Naive thymus-derived CD4-positive, alpha-beta T cell (primary cell): Measurements from ENCODE around the gene ITPRIP. TPM values are rescaled to one million over a fixed set of nuclear protein-coding genes. Genes with fewer than 3 reads are reported as not detected.

ENCODE experiments used
- ATAC-seq: fragments of 150-1000 bp; cut with Tn5 transposase; 2 replicates; pipeline ENCODE4 v1.10.0; 2021; ENCODE audit warnings: mild to moderate bottlenecking, moderate library complexity
- CTCF ChIA-PET: fragments of 350-600 bp; sonication (Branson Sonifier 250); formaldehyde crosslinking; loops from one replicate; lab custom pipeline; 2021; ENCODE audit warnings: antibody characterized with exemption; lab: Charles Lee
- POLR2A ChIA-PET: fragments of 350-600 bp; sonication (Branson Sonifier 250); formaldehyde crosslinking; loops from one replicate; lab custom pipeline; 2021; ENCODE audit warnings: antibody characterized with exemption, inconsistent platforms; lab: Charles Lee
- DNase-seq, 9 donors: peaks; one replicate each; pipeline versions ENCODE4 v3.0.0 to v3.0.0-alpha.2; 2020 to 2022; ENCODE audit warnings: mixed read lengths in 1 of 9
- H3K27ac ChIP-seq: one replicate; pipeline ENCODE4 v1.7.0; 2013; ENCODE audit warnings: mild to moderate bottlenecking, low read depth, low read length, moderate library complexity
- H3K27me3 ChIP-seq, 2 donors: one replicate each; pipeline ENCODE4 v1.7.0; 2013; ENCODE audit warnings: low read length in 2 of 2, mild to moderate bottlenecking in 2 of 2, moderate library complexity in 2 of 2; ENCODE audit not compliant: control insufficient read depth in 2 of 2, insufficient read depth in 2 of 2
- H3K36me3 ChIP-seq, 3 experiments: 1 replicate in 2 of 3; 2 replicates in 1 of 3; pipeline ENCODE4 v1.7.0; 2013; ENCODE audit warnings: low read length in 3 of 3, mild to moderate bottlenecking in 3 of 3, moderate library complexity in 1 of 3; ENCODE audit not compliant: insufficient read depth in 3 of 3, control insufficient read depth in 2 of 3
- H3K4me1 ChIP-seq, 2 donors: one replicate each; pipeline ENCODE4 v1.7.0; 2013; ENCODE audit warnings: low read length in 2 of 2, mild to moderate bottlenecking in 2 of 2, moderate library complexity in 1 of 2; ENCODE audit not compliant: control insufficient read depth in 2 of 2, insufficient read depth in 2 of 2
- H3K4me3 ChIP-seq: 2 replicates; pipeline ENCODE4 v1.7.0; 2013; ENCODE audit warnings: mild to moderate bottlenecking, low read length
- H3K9me3 ChIP-seq, 3 experiments: 1 replicate in 2 of 3; 2 replicates in 1 of 3; pipeline ENCODE4 v1.7.0; 2013; ENCODE audit warnings: low read length in 3 of 3; ENCODE audit not compliant: control insufficient read depth in 2 of 3
- H3K27ac Mint-ChIP-seq, 9 donors: one replicate each; pipeline ENCODE4 v1.8.0; 2020 to 2022; ENCODE audit warnings: mixed read lengths in 9 of 9, mild to moderate bottlenecking in 8 of 9, moderate library complexity in 5 of 9, inconsistent platforms in 2 of 9
- H3K27me3 Mint-ChIP-seq, 5 donors: one replicate each; pipeline ENCODE4 v1.8.0; 2021 to 2022; ENCODE audit warnings: mixed read lengths in 5 of 5, mild to moderate bottlenecking in 1 of 5
- H3K36me3 Mint-ChIP-seq, 5 donors: one replicate each; pipeline ENCODE4 v1.8.0; 2020 to 2022; ENCODE audit warnings: mixed read lengths in 5 of 5, mild to moderate bottlenecking in 3 of 5, inconsistent platforms in 1 of 5
- H3K4me1 Mint-ChIP-seq, 7 donors: one replicate each; pipeline ENCODE4 v1.8.0; 2020 to 2022; ENCODE audit warnings: mixed read lengths in 7 of 7, mild to moderate bottlenecking in 3 of 7, inconsistent platforms in 1 of 7
- H3K4me3 Mint-ChIP-seq, 10 donors: one replicate each; pipeline ENCODE4 v1.8.0; 2020 to 2022; ENCODE audit warnings: mild to moderate bottlenecking in 10 of 10, mixed read lengths in 10 of 10, moderate library complexity in 6 of 10, inconsistent platforms in 2 of 10
- H3K9me3 Mint-ChIP-seq, 11 donors: one replicate each; pipeline ENCODE4 v1.8.0; 2020 to 2022; ENCODE audit warnings: mixed read lengths in 11 of 11, mild to moderate bottlenecking in 4 of 11, inconsistent platforms in 1 of 11, moderate library complexity in 1 of 11
- intact Hi-C, 2 donors: fragments of 100-400 bp; cut with micrococcal nuclease; formaldehyde crosslinking; loops; one replicate each; pipeline ENCODE4 v1.15.1; 2023
- polyA plus RNA-seq, 2 donors: library from polyadenylated mRNA; unstranded; fragments of 300-500 nt; fragmentation: Illumina TruSeq; gene quantifications; one replicate each; pipeline ENCODE4 v1.2.3, GENCODE V29; 2021
- total RNA-seq, 6 experiments: library from RNA in 5 of 6; stranded (reverse) in 5 of 6; gene quantifications; 1 replicate in 5 of 6; 2 replicates in 1 of 6; pipeline ENCODE4 v1.2.3 and lab custom pipeline; 2021 to 2026

ITPRIP gene
- total and polyA plus RNA-seq, 7 experiments from 2014 or later = 17.8 to 129 (median 20.2) TPM

- H3K4me1 Mint-ChIP-seq = peaks cover 0 to 2% (median 0%) of the 10 kb centered on the region in 7 donors
- H3K27ac ChIP-seq = no peak overlapping the region
- no peaks in the 10 kb centered on the region for H3K9me3 ChIP-seq
- no peaks in the 10 kb centered on the region for H3K36me3 ChIP-seq
- no peak overlapping the region for H3K4me3 ChIP-seq
- intact Hi-C loops = no loop called here
- no peak for ATAC-seq
- no peaks in the 10 kb centered on the region for H3K36me3 Mint-ChIP-seq
- H3K27me3 Mint-ChIP-seq = peaks cover 0 to 39% (median 4%) of the 10 kb centered on the region in 5 donors
- H3K27me3 ChIP-seq = no peaks in the 10 kb centered on the region
- POLR2A ChIA-PET = no interaction called here
- DNase-seq = no peak
- no peaks in the 10 kb centered on the region for H3K9me3 Mint-ChIP-seq
- no peak overlapping the region for H3K4me3 Mint-ChIP-seq
- no peak overlapping the region for H3K27ac Mint-ChIP-seq
- CTCF ChIA-PET = interaction anchor here (2.1 kb wide), 1 partner anchor 24 kb away, joined by 9 read pairs; no protein-coding TSS in a partner anchor
- no peaks in the 10 kb centered on the region for H3K4me1 ChIP-seq
Observed at GRCh38 chr10:104281694-104282093, 56.6 kb downstream of the ITPRIP start.

- Histone ChIP-seq H3K4me1 (peaks cover 0 to 3% of the 10 kb centered on the region in 2 donors), H3K27me3 (no peaks in the 10 kb centered on the region), H3K27ac (no peak overlapping the region), H3K9me3 (no peaks in the 10 kb centered on the region), H3K4me3 (no peak overlapping the region), H3K36me3 (no peaks in the 10 kb centered on the region)
- H3K4me3 Mint-ChIP-seq = no peak overlapping the region
- intact Hi-C loops = no loop called here
- peaks cover 0 to 48% (median 4%) of the 10 kb centered on the region in 5 donors for H3K27me3 Mint-ChIP-seq
- H3K9me3 Mint-ChIP-seq = no peaks in the 10 kb centered on the region
- no peaks in the 10 kb centered on the region for H3K36me3 Mint-ChIP-seq
- no peak overlapping the region for H3K27ac Mint-ChIP-seq
- DNase-seq = no peak
- ATAC-seq = no peak
- H3K4me1 Mint-ChIP-seq = peaks cover 0 to 2% (median 0%) of the 10 kb centered on the region in 7 donors
- ChIA-PET CTCF (interaction anchor here (0.7 to 2.5 kb wide), 6 partner anchors 9 to 391 kb away, joined by 3 to 14 read pairs (median 4); partner anchors contain the start of gene GSTO1), POLR2A (no interaction called here)
Observed at GRCh38 chr10:104279550-104280259, 58.6 kb downstream of the ITPRIP start.

- no peak overlapping the region for H3K27ac ChIP-seq
- no peak overlapping the region for H3K4me3 ChIP-seq
- intact Hi-C loops = no loop called here
- no peaks in the 10 kb centered on the region for H3K9me3 ChIP-seq
- ATAC-seq = no peak
- Mint-ChIP-seq H3K9me3 (no peaks in the 10 kb centered on the region), H3K4me3 (no peak overlapping the region), H3K36me3 (no peaks in the 10 kb centered on the region), H3K27ac (no peak overlapping the region), H3K27me3 (peaks cover 0 to 41% (median 4%) of the 10 kb centered on the region in 5 donors), H3K4me1 (peaks cover 0 to 5% (median 0%) of the 10 kb centered on the region in 7 donors)
- H3K36me3 ChIP-seq = no peaks in the 10 kb centered on the region
- POLR2A ChIA-PET = interaction anchor here (1.3 kb wide), 1 partner anchor 18 kb away, joined by 3 read pairs; no protein-coding TSS in a partner anchor
- CTCF ChIA-PET = interaction anchor here (1.4 to 2.5 kb wide), 3 partner anchors 14 to 23 kb away, joined by 5 to 14 read pairs (median 6); partner anchors contain the start of gene GSTO1
- peaks cover 3 to 7% of the 10 kb centered on the region in 2 donors for H3K4me1 ChIP-seq
- no peak for DNase-seq
- no peaks in the 10 kb centered on the region for H3K27me3 ChIP-seq
Observed at GRCh38 chr10:104277785-104278184, 60.5 kb downstream of the ITPRIP start.

- no peak overlapping the region for H3K27ac ChIP-seq
- peaks cover 0 to 5% (median 0%) of the 10 kb centered on the region in 7 donors for H3K4me1 Mint-ChIP-seq
- H3K27me3 Mint-ChIP-seq = peaks cover 0 to 30% (median 4%) of the 10 kb centered on the region in 5 donors
- H3K9me3 Mint-ChIP-seq = no peaks in the 10 kb centered on the region
- intact Hi-C loops = no loop called here
- no peak overlapping the region for H3K4me3 ChIP-seq
- no peaks in the 10 kb centered on the region for H3K36me3 Mint-ChIP-seq
- ChIA-PET POLR2A (interaction anchor here (0.6 kb wide), 1 partner anchor 100 kb away, joined by 7 read pairs; no protein-coding TSS in a partner anchor), CTCF (interaction anchor here (0.7 to 7.2 kb wide), 4 partner anchors 11 to 74 kb away, joined by 3 to 49 read pairs (median 22); no protein-coding TSS in a partner anchor)
- no peaks in the 10 kb centered on the region for H3K36me3 ChIP-seq
- H3K27me3 ChIP-seq = no peaks in the 10 kb centered on the region
- ATAC-seq (no peak), DNase-seq (no peak)
- H3K27ac Mint-ChIP-seq = no peak overlapping the region
- H3K4me3 Mint-ChIP-seq = no peak overlapping the region
- peaks cover 3 to 7% of the 10 kb centered on the region in 2 donors for H3K4me1 ChIP-seq
- H3K9me3 ChIP-seq = no peaks in the 10 kb centered on the region
Observed at GRCh38 chr10:104276192-104276591, 62.1 kb downstream of the ITPRIP start.

GRCh38 chr10:104274762-104275721 is 63.2 kb downstream of the ITPRIP start:
- H3K9me3 ChIP-seq = no peaks in the 10 kb centered on the region
- no peaks in the 10 kb centered on the region for H3K36me3 Mint-ChIP-seq
- H3K4me1 ChIP-seq = peaks cover 3 to 7% of the 10 kb centered on the region in 2 donors
- no peaks in the 10 kb centered on the region for H3K36me3 ChIP-seq
- DNase-seq (peak in 6 of 9 donors; percentile 35 to 60 (median 44)), ATAC-seq (peak; percentile 90)
- H3K27me3 Mint-ChIP-seq = peaks cover 0 to 22% (median 4%) of the 10 kb centered on the region in 5 donors
- peak overlapping the region; percentile 44 for H3K4me3 ChIP-seq
- H3K27ac ChIP-seq = no peak overlapping the region
- intact Hi-C loops = loop anchor here in 1 of 2 donors (1.0 kb wide), 1 partner anchor 75 kb away; no protein-coding TSS in a partner anchor
- peaks cover 0 to 5% (median 0%) of the 10 kb centered on the region in 7 donors for H3K4me1 Mint-ChIP-seq
- no peaks in the 10 kb centered on the region for H3K27me3 ChIP-seq
- POLR2A ChIA-PET = interaction anchor here (0.6 to 3.4 kb wide), 10 partner anchors 12 to 345 kb away, joined by 3 to 23 read pairs (median 3); partner anchors contain the start of genes CFAP58 and GSTO1
- peak overlapping the region in 8 of 10 donors; percentile 18 to 70 (median 40) for H3K4me3 Mint-ChIP-seq
- no peak overlapping the region for H3K27ac Mint-ChIP-seq
- CTCF ChIA-PET = interaction anchor here (0.6 to 7.2 kb wide), 24 partner anchors 11 to 1903 kb away, joined by 3 to 49 read pairs (median 4); partner anchors contain the start of genes CFAP43, CFAP58, GSTO1 and ITPRIP
- H3K9me3 Mint-ChIP-seq = no peaks in the 10 kb centered on the region
